ENCODE measurements around the gene METTL26.
"Not testable (repeated sequence)": the region's sequence is repeated elsewhere in the genome, so short reads cannot be mapped to it uniquely, and the experiment has no call there.

Gene METTL26

GRCh38 chr16:625117-625976, 10.8 kb downstream of the METTL26 start:
- DNase-seq (ENCODE audit: low read depth), result no peak

DNA sequence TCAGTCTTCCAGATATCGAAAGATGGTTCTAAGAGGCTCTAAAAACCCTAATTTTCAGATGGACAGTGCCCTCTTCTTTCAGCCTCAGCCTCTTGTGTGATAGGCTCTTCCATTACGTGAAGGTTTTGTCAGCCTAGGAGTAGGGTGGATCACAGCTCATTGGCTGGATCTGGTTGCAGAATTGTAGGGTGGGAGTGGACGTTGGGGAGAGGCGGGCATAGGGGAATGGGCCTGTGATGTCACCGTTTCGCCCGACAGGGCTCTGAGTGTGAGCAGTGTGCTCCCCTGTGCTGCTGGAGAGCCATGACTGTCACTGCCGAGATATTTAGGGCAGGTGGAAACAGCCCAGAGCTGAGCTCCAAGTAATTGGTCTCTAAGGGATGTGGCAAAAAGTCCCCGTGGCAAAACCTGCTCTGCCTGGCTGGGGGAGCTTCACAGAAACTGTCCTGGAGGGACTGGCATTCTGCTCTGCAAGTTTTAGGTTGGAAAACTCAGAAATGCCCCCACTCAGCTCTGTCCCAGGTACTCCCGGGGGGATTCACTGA, 11.5 kb downstream of the METTL26 start:
- no peak for DNase-seq (ENCODE audit: low read depth)

GRCh38 chr16:622920-623280, 13.2 kb downstream of the METTL26 start:
- no peak for DNase-seq (ENCODE audit: low read depth)

DNA sequence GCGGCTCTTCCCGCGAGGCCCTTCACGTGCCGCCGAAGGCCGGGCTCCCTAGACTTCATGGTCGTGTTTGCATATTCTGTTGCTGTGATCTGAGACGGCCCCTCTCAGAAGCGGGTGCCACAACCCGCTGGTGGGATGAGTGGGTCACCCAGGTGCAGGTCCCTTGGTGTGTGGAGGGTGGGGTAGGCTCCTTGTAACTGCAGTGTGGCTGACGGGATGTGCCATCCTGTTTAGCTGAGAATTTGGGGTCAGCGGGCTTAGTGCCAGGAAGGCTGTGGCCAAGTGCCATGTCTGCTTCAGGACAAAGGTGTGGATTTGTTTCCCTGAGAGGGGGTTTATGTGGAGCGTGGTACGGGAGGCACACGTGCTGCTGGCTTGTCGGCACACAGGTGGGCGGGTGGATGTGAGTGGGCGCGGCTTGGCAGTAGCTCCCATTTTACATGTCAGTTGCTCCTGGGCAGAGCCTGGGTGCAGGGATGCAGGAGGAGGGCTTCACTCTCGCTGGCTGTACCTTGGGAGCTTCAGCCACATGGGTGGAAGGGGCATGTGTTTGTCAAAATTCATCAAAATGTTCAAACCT, 14.5 kb downstream of the METTL26 start:
- DNase-seq (ENCODE audit: low read depth), result no peak

GRCh38 chr16:620700-621525, 15.2 kb downstream of the METTL26 start:
- no peak for DNase-seq (ENCODE audit: low read depth)

DNA sequence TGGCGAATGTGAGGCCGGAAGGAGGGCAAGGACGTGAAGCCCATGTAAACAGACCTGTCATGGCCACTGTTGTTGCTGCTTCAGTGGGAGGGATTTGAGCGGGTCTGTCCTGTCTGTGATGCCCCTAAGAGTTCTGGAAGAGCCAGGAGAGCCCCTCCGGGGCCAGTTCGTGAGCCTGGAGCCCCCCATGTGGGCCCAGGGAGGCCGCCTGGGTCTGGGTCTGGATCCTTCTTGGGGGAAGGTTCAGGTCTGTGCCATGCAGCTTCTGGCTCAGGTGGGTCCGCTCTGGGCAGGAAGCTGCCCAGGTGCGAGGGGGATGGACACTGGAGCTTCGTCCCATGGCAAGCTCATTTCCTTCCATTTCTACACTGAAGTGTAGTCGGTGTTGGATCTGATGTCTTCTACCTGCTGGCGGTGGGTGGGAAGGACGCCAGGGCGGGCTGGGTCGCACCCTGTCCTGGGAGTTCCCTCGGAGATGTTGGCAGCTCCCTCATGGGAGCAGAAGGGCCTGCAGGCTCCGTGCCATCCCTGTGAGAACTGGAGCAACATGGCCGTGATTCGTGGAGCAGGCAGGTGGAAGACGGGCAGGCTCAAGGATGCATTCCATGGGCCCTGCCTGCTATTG, 16.5 kb downstream of the METTL26 start:
- DNase-seq (ENCODE audit: low read depth), result no peak

DNA sequence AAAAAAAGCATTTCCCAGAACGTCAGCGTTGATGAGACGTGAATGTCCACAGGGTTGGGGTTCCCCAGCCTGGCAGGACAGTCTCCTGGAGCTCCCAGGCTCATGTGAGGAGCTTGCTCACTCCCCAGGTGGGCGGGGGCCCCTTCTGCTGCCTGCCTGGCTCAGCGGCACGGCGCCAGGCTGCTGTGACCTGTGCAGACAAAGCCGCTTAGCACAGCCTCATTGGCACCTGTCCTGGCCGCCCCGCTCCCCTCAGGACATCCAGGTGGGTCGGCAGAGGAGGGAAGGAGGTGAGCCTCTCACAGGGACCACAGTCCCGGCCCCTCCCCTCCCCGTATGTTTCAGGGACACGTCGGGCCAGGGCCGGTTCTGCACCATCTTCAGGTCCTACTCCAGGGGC, 18.2 kb downstream of the METTL26 start:
- no peak for DNase-seq (ENCODE audit: low read depth)

- DNase-seq (ENCODE audit: low read depth), result no peak
Observed at GRCh38 chr16:616733-617586, 19.1 kb downstream of the METTL26 start.

- DNase-seq (ENCODE audit: low read depth), result no peak
Observed at GRCh38 chr16:615122-615521, 21.0 kb downstream of the METTL26 start.

GRCh38 chr16:610513-611381, 25.4 kb downstream of the METTL26 start:
- no peak for DNase-seq (ENCODE audit: low read depth)

DNA sequence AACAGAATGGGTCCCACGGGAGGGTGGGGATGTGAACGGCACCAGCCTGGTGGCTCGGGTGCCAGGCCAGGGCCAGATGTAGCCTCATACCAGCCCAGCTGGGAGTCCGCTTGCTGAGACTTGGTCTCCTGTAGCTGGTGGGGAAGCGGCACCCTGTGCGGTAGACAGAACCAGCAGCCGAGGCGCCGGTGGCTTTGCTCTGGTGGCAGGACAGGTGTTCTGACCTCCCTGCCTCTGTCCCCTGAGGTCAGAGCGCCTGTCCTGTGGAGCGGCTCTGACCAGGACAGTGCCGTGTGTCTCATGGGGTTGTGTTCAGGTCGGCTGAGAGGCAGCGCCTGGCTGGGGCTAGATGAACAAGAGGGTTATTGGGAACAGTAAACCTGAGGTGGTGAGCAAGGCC, 26.1 kb downstream of the METTL26 start:
- DNase-seq (ENCODE audit: low read depth), result no peak

- DNase-seq (ENCODE audit: low read depth), result no peak
Observed at GRCh38 chr16:609316-609715, 26.8 kb downstream of the METTL26 start.

DNA sequence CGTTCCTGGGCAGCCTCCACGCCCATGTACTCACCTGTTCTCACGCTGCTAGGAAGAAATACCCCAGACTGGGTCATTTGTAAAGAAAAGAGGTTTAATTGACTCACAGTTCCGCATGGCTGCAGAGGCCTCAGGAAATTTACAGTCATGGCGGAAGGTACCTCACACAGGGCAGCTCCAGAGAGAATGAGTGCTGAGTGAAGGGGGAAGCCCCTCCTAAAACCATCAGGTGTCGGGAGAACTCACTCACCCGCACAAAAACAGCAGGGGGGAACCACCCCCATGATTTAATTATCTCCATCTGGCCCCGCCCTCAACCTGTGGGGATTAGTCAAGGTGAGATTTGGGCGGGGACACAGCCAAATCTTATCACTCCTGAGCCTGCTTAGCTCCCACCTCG, 28.1 kb downstream of the METTL26 start:
- DNase-seq (ENCODE audit: low read depth), result no peak

- DNase-seq (ENCODE audit: low read depth), result no peak
Observed at GRCh38 chr16:606656-607307, 29.3 kb downstream of the METTL26 start.

DNA sequence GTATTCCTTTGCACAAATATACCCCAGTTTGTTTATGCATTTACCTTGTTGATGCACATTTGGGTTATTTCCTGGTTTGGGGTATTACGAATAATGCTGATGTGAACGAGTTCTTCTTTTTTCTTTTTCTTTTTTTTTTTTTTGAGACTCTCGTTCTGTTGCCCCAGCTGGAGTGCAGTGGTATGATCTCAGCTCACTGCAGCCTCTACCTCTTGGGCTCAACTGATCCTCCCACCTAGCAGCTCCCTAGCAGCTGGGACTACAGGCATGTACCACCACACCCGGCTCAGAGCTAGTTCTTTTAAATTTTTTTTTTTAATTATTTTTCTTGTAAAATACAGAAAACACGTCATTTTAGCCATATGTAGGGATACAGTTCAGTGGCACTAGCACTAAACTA, 32.2 kb downstream of the METTL26 start:
- DNase-seq (ENCODE audit: low read depth), result no peak

DNA sequence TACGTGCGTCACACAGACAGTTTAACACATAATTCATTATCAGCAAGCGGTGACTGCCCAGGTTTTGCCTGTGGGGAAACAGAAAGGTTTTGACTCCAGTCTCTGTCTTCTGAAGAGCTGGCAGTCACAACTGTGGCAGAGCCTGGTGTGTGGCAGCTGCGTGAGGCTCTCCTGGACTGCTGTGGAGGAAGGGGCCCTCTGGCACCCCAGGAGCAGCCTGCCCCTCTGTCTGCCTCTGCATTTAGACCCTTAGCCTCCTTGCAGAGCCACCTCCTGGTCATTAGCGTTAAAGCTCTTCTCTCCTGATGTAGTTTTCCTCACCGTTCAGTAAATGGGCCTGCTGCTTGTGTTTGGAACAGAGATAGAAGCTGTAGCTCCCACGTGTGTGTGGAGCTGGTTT, 35.3 kb downstream of the METTL26 start:
- no peak for DNase-seq (ENCODE audit: low read depth)

GRCh38 chr16:598823-599739, 37.0 kb downstream of the METTL26 start:
- DNase-seq (ENCODE audit: low read depth), result no peak

DNA sequence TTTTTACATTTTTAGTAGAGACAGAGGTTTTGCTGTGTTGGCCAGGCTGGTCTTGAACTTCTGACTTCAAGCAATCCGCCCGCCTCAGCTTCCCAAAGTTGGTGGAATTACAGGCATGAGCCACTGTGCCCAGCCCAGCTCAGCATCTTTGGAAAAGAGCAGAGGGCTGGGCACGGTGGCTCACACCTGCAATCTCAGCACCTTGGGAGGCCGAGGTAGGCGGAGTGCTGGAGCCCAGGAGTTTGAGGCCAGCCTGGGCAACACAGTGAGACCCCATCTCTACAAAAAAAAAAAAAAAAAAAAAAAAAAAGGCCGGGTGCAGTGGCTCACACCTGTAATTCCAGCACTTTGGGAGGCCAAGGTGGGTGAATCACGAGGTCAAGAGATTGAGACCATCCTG, 38.5 kb downstream of the METTL26 start:
- not testable (repeated sequence) for DNase-seq (ENCODE audit: low read depth)

GRCh38 chr16:596736-597060, 39.4 kb downstream of the METTL26 start:
- DNase-seq (ENCODE audit: low read depth), result no peak
